Stimulated activated CD8-positive, alpha-beta memory T cell treated with anti-CD3 and anti-CD28 coated beads, Interleukin-4, amount 100 ng/mL, for 24 hours (primary cell): ENCODE results near the gene RHOA.
A peak's percentile ranks its signal among the peaks of the same experiment; 100 is the strongest.
"Not testable (repeated sequence)": the region's sequence is repeated elsewhere in the genome, so short reads cannot be mapped to it uniquely, and the experiment has no call there.

Source experiments
- DNase-seq: peaks from one replicate; pipeline ENCODE4 v3.0.0-alpha.2; 2020; ENCODE audit warnings: low read depth

Gene RHOA

DNA sequence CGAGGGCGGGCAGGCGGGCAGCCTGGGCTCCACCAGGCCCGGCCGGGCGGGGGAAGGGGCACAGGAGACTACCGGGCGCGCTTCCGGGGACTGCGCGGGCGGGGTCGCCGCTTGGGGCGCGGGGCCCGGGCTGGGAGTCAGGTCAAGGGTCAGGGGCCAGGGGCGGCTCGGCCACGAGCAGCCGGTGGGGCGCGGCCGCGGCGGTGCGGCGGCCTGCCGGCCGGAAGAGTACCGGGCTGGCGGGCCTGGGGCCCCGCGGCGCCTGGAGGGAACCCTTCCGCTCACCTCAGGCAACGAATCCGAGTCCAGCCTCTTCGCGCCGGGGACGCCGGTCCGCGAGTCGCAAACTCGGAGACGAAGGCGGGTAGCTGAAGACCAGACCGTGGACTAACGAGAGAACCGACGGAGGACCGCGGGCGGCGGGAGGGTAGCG lies 225 bp downstream of the RHOA start:
- peak; percentile 38 for DNase-seq

DNA sequence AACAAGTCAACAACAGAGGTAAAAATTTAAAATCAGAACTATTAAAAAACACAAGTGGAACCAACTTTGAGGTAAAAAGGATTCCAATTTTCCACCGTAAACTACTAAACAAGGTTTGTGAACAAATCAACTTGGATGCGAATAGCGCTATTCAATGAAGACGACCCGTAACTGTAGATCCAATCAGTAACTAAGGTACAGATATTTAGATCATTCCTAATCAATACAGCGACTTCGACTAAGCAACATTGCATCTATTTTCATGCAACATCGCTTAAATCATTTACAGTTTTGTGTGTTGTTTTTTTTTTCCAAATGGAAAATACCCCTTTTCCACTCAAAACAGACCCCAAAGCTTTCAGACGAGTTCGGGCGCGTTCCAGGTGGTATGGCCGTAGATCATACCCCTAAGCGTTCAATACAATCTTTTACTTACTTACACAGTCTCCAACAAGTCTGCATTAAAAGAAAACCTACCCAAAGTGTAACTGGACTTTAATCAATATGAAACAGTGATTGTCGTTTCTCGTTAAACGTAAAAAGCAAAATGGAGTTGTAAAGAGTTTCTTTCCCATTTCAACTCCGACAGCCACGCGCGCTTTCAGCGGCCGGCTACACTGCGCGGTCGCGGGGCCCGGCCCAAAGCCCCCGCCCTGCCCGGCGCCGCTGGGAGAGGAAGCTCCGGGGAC lies 786 bp downstream of the RHOA start:
- no peak for DNase-seq

DNA sequence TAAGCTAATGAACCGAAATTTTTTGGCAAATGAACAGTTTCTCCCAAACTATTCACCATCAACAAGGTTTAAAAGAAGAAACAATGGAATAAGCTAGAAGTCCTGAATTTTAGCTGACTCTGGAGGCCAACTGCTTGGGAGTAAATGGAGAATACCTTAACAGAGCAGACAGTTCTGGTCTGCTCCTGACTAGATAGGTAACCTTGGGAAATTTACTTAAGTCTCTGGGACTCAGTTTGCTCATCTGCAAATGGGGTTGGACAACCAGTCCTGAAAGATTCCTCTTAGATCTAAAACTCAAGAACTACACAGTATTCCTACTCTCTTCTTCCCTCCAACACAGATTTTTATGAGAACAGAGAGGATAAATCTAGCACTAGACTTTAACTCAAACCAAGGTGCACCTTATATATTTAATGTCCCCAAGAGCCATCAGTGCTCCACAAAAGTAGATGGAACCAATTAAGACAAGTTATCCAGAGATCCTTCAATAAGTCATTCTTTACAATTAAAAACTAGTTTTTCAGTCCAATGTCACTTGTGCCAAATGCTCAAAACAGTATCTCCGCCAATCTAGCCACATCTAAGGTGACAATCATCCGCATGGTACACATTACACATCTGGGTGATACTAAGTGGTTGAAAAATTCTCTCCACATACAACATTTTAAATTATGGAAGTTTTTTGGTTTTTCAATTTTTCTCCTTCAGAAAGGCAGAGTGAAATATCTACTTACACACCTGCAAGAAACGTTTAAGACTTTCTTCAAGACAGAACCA lies 1.5 kb downstream of the RHOA start:
- DNase-seq = no peak

DNA sequence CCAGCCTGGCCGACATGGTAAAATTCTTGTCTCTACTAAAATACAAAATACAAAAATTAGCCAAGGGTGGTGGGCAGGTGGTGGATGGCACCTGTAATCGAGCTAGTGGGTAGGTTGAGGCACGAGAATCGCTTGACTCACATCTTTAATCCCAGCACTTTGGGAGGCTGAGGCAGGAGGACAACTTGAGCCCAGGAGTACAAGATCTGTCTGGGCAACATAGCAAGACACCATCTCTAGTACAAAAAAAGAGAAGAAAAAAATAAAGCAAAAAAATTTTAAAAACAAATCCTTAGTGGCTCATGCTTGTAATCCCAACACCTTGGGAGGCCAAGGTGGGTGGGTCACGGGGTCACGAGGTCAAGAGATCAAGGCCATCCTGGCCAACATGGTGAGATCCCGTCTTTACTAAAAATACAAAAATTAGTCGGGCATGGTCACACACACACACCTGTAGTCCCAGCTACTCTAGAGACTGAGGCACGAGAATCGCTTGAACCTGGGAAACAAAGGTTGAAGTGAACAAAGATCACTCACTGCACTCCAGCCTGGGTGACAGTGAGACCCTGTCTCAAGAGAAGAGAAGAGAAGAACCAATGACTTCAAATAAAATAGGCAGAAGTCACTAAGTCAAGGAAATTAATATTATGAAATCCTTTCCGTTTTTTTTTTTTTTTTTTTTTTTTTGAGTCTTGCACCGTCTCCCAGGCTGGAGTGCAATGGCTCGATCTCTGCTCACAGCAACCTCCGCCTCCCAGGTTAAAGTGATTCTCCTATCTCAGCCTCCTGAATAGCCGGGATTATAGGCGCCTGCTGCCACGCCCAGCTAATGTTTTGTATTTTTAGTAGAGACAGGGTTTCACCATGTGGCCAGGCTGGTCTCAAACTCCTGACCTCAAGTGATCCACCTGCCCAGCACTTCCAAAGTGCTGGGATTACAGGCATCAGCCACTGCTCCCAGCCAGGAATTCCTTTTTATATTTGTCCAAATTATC lies 4.9 kb downstream of the RHOA start:
- DNase-seq = no peak

DNA sequence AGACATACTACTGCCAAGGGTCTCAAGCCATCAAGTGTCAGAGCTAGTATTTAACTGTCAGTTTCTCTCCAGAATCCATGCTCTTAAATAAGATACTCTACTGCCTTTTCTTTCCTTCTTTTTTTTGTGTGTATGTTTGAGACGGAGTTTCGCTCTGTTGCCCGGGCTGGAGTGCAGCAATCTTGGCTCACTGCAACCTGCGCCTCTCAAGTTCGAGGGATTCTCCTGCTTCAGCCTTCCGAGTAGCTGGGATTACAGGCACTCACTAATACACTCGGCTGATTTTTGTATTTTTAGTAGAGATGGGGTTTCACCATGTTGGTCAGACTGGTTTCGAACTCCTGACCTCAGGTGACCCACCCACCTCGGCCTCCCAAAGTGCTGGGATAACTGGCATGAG lies 6.2 kb downstream of the RHOA start:
- DNase-seq = not testable (repeated sequence)

DNA sequence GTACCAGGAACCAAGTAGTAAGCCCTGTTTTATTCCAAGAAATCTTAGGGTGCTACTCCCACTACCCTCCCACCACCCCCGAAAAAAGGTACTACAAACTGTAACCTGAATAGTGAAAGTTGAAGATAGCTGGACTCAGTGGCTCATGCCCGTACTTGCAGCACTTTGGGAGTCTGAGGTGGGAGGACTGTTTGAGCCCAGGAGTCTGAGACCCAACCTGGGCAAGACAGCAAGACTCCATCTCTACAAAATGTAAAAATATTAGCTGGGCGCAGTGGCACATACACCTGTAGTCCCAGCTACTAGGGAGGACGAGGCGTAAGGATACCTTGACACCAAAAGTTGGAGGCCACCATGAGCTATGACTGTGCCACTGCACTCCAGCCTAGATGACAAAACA lies 7.9 kb downstream of the RHOA start:
- DNase-seq = no peak

DNA sequence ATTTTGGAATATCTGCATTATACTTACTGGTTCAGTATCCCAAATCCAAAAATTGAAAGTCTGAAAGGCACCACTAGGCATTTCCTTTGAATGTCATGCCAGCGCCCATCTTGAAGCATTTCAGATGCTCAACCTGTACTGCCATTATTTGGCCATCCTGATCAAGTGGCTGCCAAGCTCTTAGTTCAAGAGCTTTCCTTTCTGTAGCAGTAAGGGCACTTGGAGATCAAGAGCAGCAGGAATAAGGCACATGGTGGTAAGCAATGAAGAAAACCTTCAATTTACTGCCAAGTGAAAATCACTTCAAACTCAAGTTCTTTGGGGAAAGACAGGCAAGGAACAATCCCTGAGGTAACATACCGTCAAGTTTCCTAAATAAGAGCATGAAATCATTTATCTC lies 10.0 kb downstream of the RHOA start:
- DNase-seq = no peak

DNA sequence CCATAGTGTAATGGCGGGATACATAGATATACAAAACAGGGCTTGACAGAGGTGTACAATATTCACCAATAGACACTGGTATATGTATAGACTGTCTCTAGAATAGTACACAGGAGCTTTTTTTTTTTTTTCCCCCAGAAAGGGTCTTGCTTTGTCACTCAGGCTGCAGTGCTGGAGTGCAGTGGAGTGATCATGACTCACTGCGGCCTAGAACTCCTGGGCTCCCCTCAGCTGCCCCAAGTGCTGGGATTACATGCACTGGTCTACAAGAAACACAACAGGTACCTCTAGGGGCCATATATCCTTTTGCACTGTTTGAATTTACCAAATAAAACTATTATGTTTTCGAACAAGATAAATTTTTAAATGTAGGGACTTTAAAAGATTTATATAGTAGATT lies 12.3 kb downstream of the RHOA start:
- no peak for DNase-seq

DNA sequence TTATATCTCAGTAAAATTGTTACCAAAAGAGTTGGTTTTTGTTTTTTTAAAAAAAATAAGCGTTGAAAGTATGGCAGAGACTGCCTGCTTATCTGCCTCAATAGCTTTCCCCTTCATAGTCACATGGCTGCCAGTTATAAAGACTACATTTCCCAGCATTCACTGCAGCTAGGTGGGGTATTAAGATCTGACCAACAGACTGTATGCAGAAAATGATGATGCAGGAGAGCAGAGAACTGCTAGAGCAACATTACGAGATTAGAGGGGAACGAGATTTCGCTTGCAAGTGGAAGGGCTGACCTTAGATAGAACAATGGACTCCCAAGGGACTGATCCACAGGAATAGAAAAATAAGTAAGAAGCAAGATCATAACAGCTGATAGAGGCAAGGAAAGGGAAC lies 14.3 kb downstream of the RHOA start:
- no peak for DNase-seq

DNA sequence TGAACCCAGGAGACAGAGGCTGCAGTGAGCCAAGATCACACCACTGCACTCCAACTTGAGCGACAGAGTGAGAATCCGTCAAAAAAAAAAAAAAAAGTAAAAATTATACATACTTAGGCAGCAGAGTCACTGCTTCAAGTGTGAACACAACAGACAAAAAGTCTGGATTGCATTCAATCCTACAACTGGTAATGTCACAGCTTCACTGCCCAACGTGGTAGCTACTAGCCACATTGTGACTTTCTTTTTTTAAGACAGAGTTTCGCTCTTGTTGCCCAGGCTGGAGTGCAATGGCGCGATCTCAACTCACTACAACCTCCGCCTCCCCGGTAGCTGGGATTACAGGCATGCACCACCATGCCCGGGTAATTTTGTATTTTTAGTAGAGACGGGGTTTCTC lies 20.5 kb downstream of the RHOA start:
- not testable (repeated sequence) for DNase-seq

DNA sequence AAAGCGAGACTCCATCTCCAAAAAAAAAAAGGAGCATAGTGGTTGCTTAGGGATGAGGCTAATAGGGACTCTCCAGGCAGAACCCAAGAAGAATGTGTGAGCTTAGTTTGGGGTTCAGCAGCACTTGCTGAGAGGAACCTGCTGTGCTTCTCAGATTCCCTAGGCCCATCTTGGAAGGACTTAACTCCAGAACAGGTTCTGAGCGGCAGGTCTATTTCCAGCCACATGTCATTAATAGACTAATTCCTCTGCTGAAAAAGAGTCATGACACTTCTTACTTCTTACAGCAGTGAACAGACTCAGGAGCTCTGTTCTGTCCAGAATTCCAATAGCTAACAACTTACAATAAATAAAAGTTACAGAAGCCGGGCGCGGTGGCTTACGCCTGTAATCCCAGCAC lies 22.5 kb downstream of the RHOA start:
- no peak for DNase-seq

DNA sequence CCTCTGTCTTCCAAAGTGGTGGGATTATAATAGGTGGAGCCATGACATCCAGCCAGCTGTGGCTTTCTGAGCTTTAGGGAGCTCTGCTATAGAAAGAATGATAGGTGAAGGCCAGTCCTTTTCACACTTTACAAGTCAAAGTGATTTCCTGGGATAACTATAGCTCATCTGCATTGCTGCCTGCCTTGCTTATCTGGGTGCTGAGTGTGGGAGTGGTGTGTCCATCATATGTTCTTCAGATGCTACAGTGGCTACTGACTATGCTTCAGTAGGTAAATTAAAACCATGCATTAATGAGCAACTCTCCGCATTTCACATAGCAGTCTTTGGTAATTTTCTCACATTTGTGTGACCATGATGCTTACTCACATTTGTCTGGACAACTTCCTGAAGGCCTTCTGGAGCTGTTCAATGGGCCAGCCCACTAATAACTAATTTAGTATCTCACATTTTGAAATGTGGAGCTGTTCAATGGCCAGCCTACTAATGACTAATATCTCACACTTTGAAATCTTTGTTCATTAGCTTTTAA lies 23.4 kb downstream of the RHOA start:
- DNase-seq = no peak

DNA sequence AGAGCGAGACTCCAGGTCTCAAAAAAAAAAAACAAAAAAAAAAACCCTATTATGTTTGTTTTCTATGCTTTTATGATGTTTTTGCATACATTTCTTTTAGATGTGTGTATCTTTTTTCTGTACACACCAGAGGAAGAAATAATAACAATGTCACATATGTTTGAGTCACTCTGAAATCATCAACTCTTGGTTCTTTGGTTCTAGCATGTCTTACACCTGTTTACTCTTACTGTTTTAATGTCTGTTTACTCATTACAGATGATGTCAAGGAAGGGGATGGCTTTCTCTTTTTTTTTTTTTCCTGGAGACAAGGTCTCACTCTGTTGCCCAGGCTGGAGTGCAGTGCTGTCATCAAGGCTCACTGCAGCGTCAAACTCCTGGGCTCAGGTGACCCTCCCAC lies 24.1 kb downstream of the RHOA start:
- DNase-seq = no peak

DNA sequence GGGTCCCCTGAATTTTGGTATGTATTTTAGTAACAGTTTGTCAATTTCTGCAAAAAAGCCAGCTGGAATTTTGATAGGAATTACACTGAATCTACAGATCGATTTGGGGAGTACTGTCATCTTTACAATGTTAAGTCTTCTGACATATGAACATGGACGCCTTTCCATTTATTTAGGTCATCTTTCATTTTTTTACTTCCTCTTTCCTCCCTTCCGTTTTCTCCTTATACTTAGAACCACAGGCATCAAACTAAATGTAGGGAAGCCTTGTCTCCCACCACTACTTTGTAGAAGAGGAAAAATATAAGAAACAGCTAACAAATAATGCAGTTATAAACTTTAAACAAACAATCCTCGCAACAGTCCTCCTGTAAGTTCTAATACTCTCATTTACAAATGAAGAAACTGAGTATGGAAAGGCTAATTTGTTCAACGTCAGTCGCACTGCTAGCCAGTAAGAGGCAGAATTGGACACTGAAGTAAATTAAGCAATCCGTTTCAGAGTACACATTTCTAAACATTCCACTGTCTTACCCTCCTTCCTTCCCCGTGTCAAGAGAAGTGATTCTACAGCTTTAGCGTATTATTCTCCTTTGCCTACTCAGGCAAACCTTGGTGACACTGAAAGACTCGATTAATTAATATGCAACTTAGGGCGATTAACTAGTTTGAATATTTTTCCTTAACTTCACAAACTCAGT lies 25.6 kb downstream of the RHOA start:
- no peak for DNase-seq

DNA sequence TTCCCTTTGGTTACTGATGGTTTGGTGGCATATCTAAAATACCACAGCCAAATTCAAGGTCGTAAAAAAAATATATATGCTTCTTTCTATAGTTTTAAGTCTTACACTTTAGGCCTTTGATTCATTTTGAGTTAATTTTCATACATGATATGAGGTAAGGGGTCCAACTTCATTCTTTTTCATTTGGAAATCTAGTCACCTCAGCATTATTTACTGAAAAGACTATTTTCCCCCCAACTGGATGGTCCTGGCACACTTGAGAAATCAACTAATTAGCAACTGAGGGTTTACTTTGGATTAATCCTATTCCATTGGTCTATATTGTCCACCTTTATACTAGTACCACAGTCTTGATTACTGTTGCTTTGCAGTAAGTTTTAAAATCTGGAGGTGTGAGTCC lies 26.2 kb downstream of the RHOA start:
- DNase-seq = no peak

DNA sequence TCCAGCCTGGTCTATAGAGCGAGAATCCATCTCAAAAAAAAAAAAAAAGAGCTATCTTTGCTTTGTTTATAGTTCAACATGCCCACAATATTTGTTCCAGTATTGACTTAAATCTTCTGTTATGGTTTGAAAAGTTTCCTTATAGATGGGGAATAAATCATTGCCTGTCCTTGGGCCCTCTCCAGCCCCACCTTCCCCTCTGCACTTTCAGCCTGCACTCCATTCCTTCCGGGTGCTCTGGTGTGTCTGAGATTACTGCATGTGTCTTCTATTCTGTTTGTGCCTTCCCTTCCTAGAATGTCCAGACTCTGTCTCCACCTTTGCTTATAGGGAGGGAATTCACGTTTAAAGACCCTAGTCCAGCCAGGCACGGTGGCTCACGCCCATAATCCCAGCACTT lies 28.4 kb downstream of the RHOA start:
- no peak for DNase-seq

DNA sequence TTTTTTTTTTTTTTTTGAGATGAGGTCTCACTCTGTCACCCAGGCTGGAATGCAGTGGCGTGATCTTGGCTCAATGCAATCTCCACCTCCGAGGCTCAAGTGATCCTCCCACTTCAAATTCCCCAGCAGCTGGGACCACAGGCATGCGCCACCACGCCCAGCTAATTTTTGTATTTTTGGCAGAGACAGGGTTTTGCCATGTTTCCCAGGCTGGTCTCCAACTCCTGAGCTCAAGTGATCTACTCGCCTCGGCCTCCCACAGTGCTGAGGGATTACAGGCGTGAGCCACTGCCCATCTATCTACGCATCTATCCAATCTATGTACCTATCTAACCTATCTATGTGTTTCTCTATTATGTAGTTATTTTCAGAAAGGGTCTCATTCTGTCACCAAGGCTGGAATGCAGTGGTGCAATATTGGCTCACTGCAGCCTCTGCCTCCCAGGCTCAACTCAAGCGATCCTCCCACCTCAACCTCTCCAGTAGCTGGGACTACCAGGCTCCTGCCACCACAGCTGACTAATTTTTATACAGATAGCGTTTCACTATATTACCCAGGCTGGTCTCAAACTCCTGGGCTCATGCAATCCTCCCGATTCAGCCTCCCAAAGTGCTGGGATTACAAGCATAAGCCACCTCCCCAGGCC lies 33.4 kb downstream of the RHOA start:
- DNase-seq = no peak

DNA sequence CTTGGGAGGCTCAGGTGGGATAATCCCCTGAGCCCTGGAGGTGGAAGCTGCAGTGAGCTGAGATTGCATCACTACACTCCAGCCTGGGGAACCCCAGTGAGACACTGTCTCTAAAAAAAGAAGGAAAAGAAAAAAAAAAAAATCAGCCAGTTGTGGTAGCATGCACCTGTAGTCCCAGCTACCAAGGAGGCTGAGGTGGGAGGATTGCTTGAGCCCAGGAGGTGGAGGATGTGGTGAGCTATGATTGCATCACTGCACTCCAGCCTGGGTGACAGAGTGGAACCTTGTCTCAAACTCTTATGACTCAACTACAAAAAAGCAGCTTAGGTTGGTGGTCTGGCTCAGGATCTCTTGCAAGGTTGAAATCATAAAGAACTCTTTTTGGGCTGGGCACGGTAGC lies 34.3 kb downstream of the RHOA start:
- DNase-seq = peak; percentile 22

DNA sequence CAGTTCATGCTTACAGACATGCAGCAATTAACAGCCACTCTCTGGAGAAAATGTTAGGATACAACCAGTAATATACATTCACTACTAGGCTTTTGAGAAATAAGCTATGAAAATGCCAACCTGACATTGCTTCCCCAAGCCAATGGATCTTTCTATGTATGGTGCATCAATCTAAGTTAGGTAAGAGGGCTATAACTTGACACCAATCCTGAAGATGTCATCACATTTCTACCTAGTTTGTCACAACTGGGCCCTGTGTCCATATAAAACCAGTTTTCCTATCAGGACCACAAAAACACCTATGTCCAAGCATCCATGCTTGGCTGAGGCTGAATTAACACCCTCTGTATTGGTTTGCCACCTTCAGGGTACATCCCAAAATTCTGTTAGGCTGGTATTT lies 39.8 kb downstream of the RHOA start:
- no peak for DNase-seq

DNA sequence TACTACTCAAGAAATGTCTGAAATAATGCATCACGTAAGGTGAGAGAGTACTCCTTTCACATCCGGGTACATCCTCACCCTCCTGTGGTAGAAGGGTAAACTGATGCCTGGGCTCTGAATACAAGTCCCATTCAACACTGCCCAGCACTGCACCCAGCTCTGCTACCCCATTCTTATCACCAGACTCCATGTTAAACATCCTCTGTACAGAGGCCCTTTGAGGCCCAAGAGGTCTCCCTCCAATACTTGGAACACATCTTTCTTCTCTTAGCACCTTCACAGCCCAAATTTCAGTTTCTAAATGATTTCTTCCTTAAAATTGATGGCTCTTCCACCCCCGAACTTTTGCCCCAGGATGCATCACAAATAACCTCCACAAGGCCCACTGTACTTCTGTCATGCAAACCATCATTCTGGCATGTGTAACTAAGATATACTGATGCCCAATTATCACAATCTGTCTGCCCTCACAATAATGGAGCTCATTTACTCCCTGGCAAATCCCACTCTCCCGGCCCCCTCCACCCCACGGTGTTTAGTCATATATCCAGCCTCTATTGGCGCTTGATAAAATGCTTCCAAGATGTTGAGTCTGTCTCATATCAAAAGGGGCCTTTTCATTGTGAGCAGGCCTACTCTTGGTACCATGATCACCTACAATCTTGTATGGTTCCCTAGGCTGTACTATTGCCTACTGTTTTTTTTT lies 41.0 kb downstream of the RHOA start:
- no peak for DNase-seq

DNA sequence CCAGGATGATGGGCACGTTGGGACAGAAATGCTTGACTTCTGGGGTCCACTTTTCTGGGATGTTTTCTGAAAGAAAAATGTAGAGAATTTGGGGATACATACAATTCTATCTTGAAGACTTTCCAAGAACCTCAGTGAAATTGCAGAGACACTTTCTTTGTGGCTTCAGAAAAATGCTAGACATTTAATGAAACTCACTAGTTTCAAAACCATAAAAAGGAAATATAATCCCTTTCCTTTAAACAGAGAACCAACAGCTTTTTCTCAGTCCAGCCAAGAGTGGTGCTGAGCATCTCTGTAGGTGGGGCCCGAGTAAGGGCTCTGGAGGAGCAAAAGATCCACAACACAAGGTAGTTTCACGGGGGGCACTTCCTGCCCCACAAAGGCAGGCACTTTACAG lies 49.2 kb downstream of the RHOA start:
- no peak for DNase-seq
